Activated CD8-positive, alpha-beta T cell treated with anti-CD3 and anti-CD28 coated beads for 36 hours (primary cell): ENCODE data around the gene FDPS. TPM values are rescaled to one million over a fixed set of nuclear protein-coding genes. Genes with fewer than 3 reads are reported as not detected.

Experiments used
- ATAC-seq: fragments of 200-7000 bp; cut with Tn5 transposase; one replicate; pipeline ENCODE4 v1.10.0; 2021; ENCODE audit warnings: mild to moderate bottlenecking, moderate library complexity
- CTCF ChIA-PET: fragments of 350-600 bp; sonication (Branson Sonifier 250); formaldehyde crosslinking; loops from one replicate; lab custom pipeline; 2021; ENCODE audit warnings: antibody characterized with exemption; lab: Charles Lee
- POLR2A ChIA-PET: fragments of 350-600 bp; sonication (Branson Sonifier 250); formaldehyde crosslinking; loops from one replicate; lab custom pipeline; 2021; ENCODE audit warnings: antibody characterized with exemption; lab: Charles Lee
- DNase-seq: peaks from one replicate; pipeline ENCODE4 v3.0.0-alpha.2; 2020
- H3K27ac Mint-ChIP-seq: one replicate; pipeline ENCODE4 v1.8.0; 2021; ENCODE audit warnings: mild to moderate bottlenecking, mixed read lengths
- H3K27me3 Mint-ChIP-seq: one replicate; pipeline ENCODE4 v1.8.0; 2021; ENCODE audit warnings: mixed read lengths
- H3K36me3 Mint-ChIP-seq: one replicate; pipeline ENCODE4 v1.8.0; 2021; ENCODE audit warnings: low read depth, mixed read lengths
- H3K4me1 Mint-ChIP-seq: one replicate; pipeline ENCODE4 v1.8.0; 2021; ENCODE audit warnings: low read depth, mixed read lengths
- H3K4me3 Mint-ChIP-seq: one replicate; pipeline ENCODE4 v1.8.0; 2021; ENCODE audit warnings: mild to moderate bottlenecking, moderate library complexity, mixed read lengths
- H3K9me3 Mint-ChIP-seq: one replicate; pipeline ENCODE4 v1.8.0; 2021; ENCODE audit warnings: mixed read lengths
- CTCF ChIP-seq: fragments of 200-600 bp; IDR thresholded peaks from one replicate; pipeline ENCODE4 v1.8.0; 2022; ENCODE audit warnings: antibody characterized with exemption, mild to moderate bottlenecking
- intact Hi-C: fragments of 100-400 bp; cut with micrococcal nuclease; formaldehyde crosslinking; loops from one replicate; pipeline ENCODE4 v1.10.0; 2022
- total RNA-seq, 2 experiments: library from RNA; stranded (reverse); gene quantifications; one replicate each; pipeline ENCODE4 v1.2.3, GENCODE V29; 2021

The FDPS gene
- total RNA-seq, 2 experiments from 2014 or later: 293 to 316 TPM

GRCh38 chr1:155323729-155324036 lies 15.0 kb downstream of the FDPS start:
- intact Hi-C loops: loop anchor here (5.0 kb wide), 1 partner anchor 46 kb away; the partner anchor contains the start of gene HCN3
- TF ChIP-seq CTCF: no peak

GRCh38 chr1:155324037-155324716 lies 15.5 kb downstream of the FDPS start:
- intact Hi-C loops: loop anchor here (5.0 kb wide), 1 partner anchor 47 kb away; the partner anchor contains the start of gene HCN3
- H3K27ac Mint-ChIP-seq: peak overlapping the region; percentile 75
- H3K9me3 Mint-ChIP-seq: no peaks in the 10 kb centered on the region
- peaks cover 40% of the 10 kb centered on the region for H3K4me1 Mint-ChIP-seq
- H3K36me3 Mint-ChIP-seq: peaks cover 20% of the 10 kb centered on the region
- H3K4me3 Mint-ChIP-seq: peak overlapping the region; percentile 81
- CTCF ChIA-PET: interaction anchor here (0.8 to 6.1 kb wide), 25 partner anchors 9 to 272 kb away, joined by 3 to 170 read pairs (median 4); partner anchors contain the start of genes CLK2, ENTREP3, FDPS and HCN3
- no peak for TF ChIP-seq CTCF
- ATAC-seq (peak; percentile 78), DNase-seq (peak; percentile 95)
- POLR2A ChIA-PET: interaction anchor here (0.8 to 4.8 kb wide), 8 partner anchors 15 to 130 kb away, joined by 3 to 24 read pairs (median 4); partner anchors contain the start of gene CLK2
- H3K27me3 Mint-ChIP-seq: no peaks in the 10 kb centered on the region

More at GRCh38 chr1:155323729-155324036, 15.0 kb downstream of the FDPS start:
- ATAC-seq (peak; percentile 66), DNase-seq (peak; percentile 85)
- Mint-ChIP-seq H3K9me3 (no peaks in the 10 kb centered on the region), H3K27ac (peak overlapping the region; percentile 34), H3K4me1 (peaks cover 43% of the 10 kb centered on the region), H3K36me3 (peaks cover 25% of the 10 kb centered on the region), H3K27me3 (no peaks in the 10 kb centered on the region), H3K4me3 (peak overlapping the region; percentile 81)
- ChIA-PET CTCF (interaction anchor here (0.8 to 6.1 kb wide), 28 partner anchors 9 to 273 kb away, joined by 3 to 170 read pairs (median 4); partner anchors contain the start of genes CLK2, ENTREP3, FDPS and HCN3), POLR2A (interaction anchor here (0.6 to 4.8 kb wide), 6 partner anchors 16 to 130 kb away, joined by 3 to 24 read pairs (median 4); partner anchors contain the start of gene CLK2)

- ChIA-PET POLR2A (interaction anchor here (0.8 to 4.8 kb wide), 7 partner anchors 14 to 131 kb away, joined by 3 to 24 read pairs (median 4); partner anchors contain the start of gene CLK2), CTCF (interaction anchor here (1.3 to 6.1 kb wide), 9 partner anchors 14 to 158 kb away, joined by 3 to 170 read pairs (median 8); partner anchors contain the start of genes CLK2, KRTCAP2, MTX1 and THBS3)
- Mint-ChIP-seq H3K27me3 (no peaks in the 10 kb centered on the region), H3K4me1 (peaks cover 33% of the 10 kb centered on the region), H3K27ac (no peak overlapping the region), H3K4me3 (peak overlapping the region; percentile 81), H3K9me3 (no peaks in the 10 kb centered on the region), H3K36me3 (peaks cover 12% of the 10 kb centered on the region)
- TF ChIP-seq CTCF: no peak
- DNase-seq (peak; percentile 30), ATAC-seq (no peak)
- intact Hi-C loops: loop anchor here (5.0 kb wide), 1 partner anchor 48 kb away; the partner anchor contains the start of gene HCN3
Measured at GRCh38 chr1:155324717-155325602, 16.3 kb downstream of the FDPS start.

- H3K4me3 Mint-ChIP-seq: peak overlapping the region; percentile 81
- DNase-seq: no peak
- intact Hi-C loops: no loop called here
- TF ChIP-seq CTCF: no peak
- no peak for ATAC-seq
- CTCF ChIA-PET: interaction anchor here (6.1 kb wide), 1 partner anchor 76 kb away, joined by 170 read pairs; no protein-coding TSS in a partner anchor
- H3K27ac Mint-ChIP-seq: no peak overlapping the region
- peaks cover 10% of the 10 kb centered on the region for H3K36me3 Mint-ChIP-seq
- POLR2A ChIA-PET: interaction anchor here (1.2 to 2.2 kb wide), 2 partner anchors 14 to 75 kb away, joined by 3 to 7 read pairs; no protein-coding TSS in a partner anchor
- H3K9me3 Mint-ChIP-seq: no peaks in the 10 kb centered on the region
- H3K27me3 Mint-ChIP-seq: no peaks in the 10 kb centered on the region
- H3K4me1 Mint-ChIP-seq: peaks cover 27% of the 10 kb centered on the region
Measured at GRCh38 chr1:155325603-155325893, 16.9 kb downstream of the FDPS start.
